Choroid plexus epithelial cell (primary cell): ENCODE measurements around the gene CHST15.

Experiments used
- DNase-seq: peaks from one replicate; pipeline ENCODE4 v3.0.0-alpha.2; 2010; ENCODE audit warnings: low read depth
- H3K4me3 ChIP-seq: 2 replicates; pipeline ENCODE4 v1.5.1; 2011; ENCODE audit warnings: low read depth, mild to moderate bottlenecking, control low read depth, low read length, moderate library complexity
- CTCF ChIP-seq: conservative IDR thresholded peaks from 2 replicates; pipeline ENCODE4 v1.5.1; 2011; ENCODE audit warnings: low read depth, mild to moderate bottlenecking, control low read depth, inconsistent platforms, low read length, moderate library complexity

The CHST15 gene

DNA sequence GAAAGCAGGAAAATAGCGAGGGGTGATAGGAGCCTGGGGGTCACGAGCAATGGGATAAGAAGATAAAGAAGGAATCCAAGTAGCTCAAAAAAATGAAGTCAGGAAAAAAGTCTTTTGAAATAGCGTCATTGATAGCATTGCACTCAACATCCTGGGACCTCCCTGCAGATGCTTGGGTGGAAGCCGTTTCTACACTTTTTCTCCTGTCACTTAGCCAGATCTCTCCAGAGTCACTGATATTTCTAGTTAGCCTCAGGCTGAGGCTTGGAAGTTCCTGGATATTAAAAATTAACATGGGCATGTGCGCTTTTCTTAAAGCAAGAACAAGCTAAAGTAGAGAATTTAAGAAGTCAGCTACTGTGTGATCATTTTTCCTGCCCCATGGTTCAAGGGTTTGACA is 39.5 kb upstream of the CHST15 start:
- no peak overlapping the region for H3K4me3 ChIP-seq
- peak; percentile 17 for DNase-seq
- TF ChIP-seq CTCF, result no peak

GRCh38 chr10:124132306-124132705 is 38.9 kb upstream of the CHST15 start:
- DNase-seq, result no peak
- no peak for TF ChIP-seq CTCF
- H3K4me3 ChIP-seq, result no peak overlapping the region

- DNase-seq, result no peak
- no peak for TF ChIP-seq CTCF
- no peak overlapping the region for H3K4me3 ChIP-seq
Observed at GRCh38 chr10:124131172-124131571, 37.8 kb upstream of the CHST15 start.

GRCh38 chr10:124130198-124130900 is 37.0 kb upstream of the CHST15 start:
- no peak overlapping the region for H3K4me3 ChIP-seq
- DNase-seq, result no peak
- TF ChIP-seq CTCF, result no peak

DNA sequence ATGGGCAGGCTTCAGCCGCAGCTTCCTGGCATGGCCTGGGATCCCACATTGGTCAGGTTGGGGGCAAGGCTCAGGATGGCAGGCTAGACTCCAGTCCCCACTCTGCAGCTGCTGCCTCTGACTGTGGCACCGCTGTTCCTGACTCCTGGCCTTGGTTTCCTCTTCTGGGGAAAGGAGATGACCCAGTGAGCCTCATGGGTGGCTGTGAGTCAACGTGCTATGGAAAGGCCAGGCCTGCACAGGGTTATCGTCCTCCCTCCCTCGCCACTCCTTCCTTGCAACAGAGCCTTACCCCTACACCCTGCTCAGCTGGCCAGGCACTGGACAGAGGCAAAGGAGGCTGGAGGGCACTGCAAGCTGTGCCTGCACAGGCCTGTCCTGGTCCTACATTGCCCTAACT is 36.1 kb upstream of the CHST15 start:
- no peak for DNase-seq
- H3K4me3 ChIP-seq, result no peak overlapping the region
- no peak for TF ChIP-seq CTCF

DNA sequence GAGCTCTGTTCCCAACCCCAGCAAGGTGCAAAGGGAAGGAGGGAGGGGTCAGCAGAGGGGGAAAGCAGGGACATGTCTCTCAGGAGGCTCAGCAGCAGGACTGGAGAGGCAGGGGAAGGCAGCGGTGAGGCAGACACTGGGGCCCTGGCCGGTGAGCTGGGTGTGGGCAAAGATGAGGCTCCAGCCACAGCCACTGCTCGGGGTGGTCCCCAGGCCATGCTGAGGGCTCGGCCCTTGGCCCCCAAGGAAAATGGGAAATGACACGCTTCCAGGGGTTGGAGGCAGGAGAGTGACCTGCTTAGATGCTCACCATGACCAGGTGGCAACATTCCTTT is 35.4 kb upstream of the CHST15 start:
- no peak for DNase-seq
- H3K4me3 ChIP-seq, result no peak overlapping the region
- TF ChIP-seq CTCF, result no peak
